ENCODE data around the gene GNB1L. TPM values are rescaled to one million over a fixed set of nuclear protein-coding genes. Genes with fewer than 3 reads are reported as not detected.

GNB1L gene
- total RNA-seq, 1 experiment from 2014 or later, result 10.3 TPM

DNA sequence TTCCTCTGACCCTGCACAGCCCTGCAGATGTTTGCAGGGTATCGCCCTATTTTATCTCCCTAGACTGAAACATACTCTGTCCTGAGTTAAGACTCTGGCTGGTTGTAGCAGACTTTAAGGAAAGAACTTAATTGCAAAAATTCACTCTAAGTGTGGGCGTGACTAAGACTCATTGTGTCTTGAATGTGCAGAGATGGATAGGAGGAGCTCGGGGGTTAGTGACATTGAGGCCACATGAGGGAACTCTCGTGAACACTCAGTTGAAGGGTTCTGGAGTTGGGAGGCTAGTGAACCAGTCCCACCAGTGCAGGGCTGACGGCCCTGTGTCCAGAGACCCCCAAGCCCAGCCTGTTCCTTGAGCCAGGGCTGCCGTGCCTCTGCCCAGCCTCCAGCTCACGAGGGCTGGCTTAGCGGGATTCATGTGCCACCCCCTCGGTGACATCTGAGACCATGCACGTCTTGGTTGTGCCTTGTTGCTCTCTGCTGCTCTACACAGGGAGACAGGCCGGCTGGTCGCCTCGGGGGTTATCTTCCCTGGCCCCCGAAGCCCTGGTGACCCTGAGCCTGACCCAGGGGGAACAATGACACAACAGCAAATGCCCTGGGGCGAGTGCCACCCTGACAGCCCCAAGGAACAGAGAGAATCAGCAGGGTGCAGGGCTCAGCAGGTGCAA is 105.5 kb downstream of the GNB1L start:
- ChIA-PET POLR2A (ENCODE audit: unreplicated experiment) (no interaction called here), CTCF (no interaction called here)
- TF ChIP-seq EZH2 (IDR thresholded peaks at IDR 0.05; ENCODE audit: low read depth), result no peak
- TF ChIP-seq, protein P1, sequence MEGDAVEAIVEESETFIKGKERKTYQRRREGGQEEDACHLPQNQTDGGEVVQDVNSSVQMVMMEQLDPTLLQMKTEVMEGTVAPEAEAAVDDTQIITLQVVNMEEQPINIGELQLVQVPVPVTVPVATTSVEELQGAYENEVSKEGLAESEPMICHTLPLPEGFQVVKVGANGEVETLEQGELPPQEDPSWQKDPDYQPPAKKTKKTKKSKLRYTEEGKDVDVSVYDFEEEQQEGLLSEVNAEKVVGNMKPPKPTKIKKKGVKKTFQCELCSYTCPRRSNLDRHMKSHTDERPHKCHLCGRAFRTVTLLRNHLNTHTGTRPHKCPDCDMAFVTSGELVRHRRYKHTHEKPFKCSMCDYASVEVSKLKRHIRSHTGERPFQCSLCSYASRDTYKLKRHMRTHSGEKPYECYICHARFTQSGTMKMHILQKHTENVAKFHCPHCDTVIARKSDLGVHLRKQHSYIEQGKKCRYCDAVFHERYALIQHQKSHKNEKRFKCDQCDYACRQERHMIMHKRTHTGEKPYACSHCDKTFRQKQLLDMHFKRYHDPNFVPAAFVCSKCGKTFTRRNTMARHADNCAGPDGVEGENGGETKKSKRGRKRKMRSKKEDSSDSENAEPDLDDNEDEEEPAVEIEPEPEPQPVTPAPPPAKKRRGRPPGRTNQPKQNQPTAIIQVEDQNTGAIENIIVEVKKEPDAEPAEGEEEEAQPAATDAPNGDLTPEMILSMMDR (conservative IDR thresholded peaks at IDR 0.05), result no peak
- H3K4me2 ChIP-seq, result no peak overlapping the region
- H3K4me3 ChIP-seq, result no peak overlapping the region
- H3K9me2 ChIP-seq (ENCODE audit: insufficient read depth), result no peaks in the 10 kb centered on the region
- no peaks in the 10 kb centered on the region; the same call in 1 of the 2 replicates for H3F3A ChIP-seq (ENCODE audit: insufficient read depth, low read depth)
- H2AFZ ChIP-seq, result no peak overlapping the region
- intact Hi-C loops (cut with micrococcal nuclease; ENCODE audit: unreplicated experiment), result no loop called here
- H3K9me3 ChIP-seq (ENCODE audit: insufficient read depth, low read depth), result no peaks in the 10 kb centered on the region
- no TSS peak for BruUV-seq (replicated peaks)
- DNase-seq, result no peak
- no peaks in the 10 kb centered on the region for H3K27me3 ChIP-seq (ENCODE audit: insufficient read depth, low read depth)
- no peaks in the 10 kb centered on the region for H3K36me3 ChIP-seq (ENCODE audit: low read depth)
- H4K20me1 ChIP-seq (ENCODE audit: insufficient read depth), result no peaks in the 10 kb centered on the region
- peaks cover 10% of the 10 kb centered on the region for H3K4me1 ChIP-seq (replicated peaks; ENCODE audit: insufficient read depth)
- H3K79me2 ChIP-seq (ENCODE audit: low read depth), result no peaks in the 10 kb centered on the region
- H3K27ac ChIP-seq, result no peak overlapping the region

DNA sequence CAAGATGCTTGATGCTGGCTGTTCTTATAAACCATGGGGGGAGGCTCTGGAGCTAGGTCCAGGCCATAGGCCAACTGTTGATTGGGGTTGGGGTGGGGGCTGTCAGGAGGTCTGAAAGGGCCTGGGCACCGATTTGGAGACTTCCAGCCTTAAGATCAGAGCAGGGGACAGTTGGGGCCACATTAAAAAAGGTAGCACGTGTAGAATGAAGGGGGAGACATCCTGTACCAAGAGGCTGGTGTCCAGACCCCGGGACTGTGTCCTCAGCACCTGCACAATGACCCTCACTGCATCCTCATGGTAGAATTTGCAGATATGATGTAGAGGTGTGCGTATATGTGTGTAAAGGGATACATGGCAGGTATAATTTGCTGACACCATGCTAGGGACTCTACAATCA is 106.5 kb downstream of the GNB1L start:
- ChIA-PET CTCF (no interaction called here), POLR2A (ENCODE audit: unreplicated experiment) (no interaction called here)
- no peak overlapping the region for H3K4me3 ChIP-seq
- H3K79me2 ChIP-seq (ENCODE audit: low read depth), result no peaks in the 10 kb centered on the region
- TF ChIP-seq, protein P1 (conservative IDR thresholded peaks at IDR 0.05), result no peak
- TF ChIP-seq EZH2 (IDR thresholded peaks at IDR 0.05; ENCODE audit: low read depth), result no peak
- no peak for DNase-seq
- no peaks in the 10 kb centered on the region for H3K9me2 ChIP-seq (ENCODE audit: insufficient read depth)
- H3F3A ChIP-seq (ENCODE audit: insufficient read depth, low read depth), result no peaks in the 10 kb centered on the region; the same call in 1 of the 2 replicates
- BruUV-seq (replicated peaks), result no TSS peak
- H3K4me2 ChIP-seq, result no peak overlapping the region
- H3K4me1 ChIP-seq (replicated peaks; ENCODE audit: insufficient read depth), result peaks cover 10% of the 10 kb centered on the region
- H3K27ac ChIP-seq, result no peak overlapping the region
- H3K36me3 ChIP-seq (ENCODE audit: low read depth), result no peaks in the 10 kb centered on the region
- H3K9me3 ChIP-seq (ENCODE audit: insufficient read depth, low read depth), result no peaks in the 10 kb centered on the region
- intact Hi-C loops (cut with micrococcal nuclease; ENCODE audit: unreplicated experiment), result no loop called here
- no peaks in the 10 kb centered on the region for H3K27me3 ChIP-seq (ENCODE audit: insufficient read depth, low read depth)
- H4K20me1 ChIP-seq (ENCODE audit: insufficient read depth), result no peaks in the 10 kb centered on the region
- H2AFZ ChIP-seq, result no peak overlapping the region

DNA sequence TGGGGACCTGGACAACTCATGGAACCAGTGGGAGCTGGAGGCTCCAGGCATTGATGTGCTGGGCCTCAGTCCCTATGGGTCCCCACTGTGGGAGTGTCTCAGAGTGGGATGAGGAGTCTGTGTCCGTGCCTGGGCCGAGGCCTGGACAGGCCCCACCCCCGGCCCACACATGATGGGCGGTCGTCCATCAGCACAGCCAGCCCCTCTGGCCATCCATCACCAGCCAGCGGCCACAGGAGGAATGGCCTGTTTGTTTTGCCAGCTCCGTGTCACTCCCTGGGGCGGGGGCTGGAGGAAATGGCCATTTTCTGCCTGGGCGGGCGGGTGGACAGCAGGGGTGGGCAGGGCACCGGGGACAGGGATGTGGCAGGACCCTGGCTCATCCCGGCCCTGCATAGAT is 107.1 kb downstream of the GNB1L start:
- Histone ChIP-seq H3K4me1 (replicated peaks; ENCODE audit: insufficient read depth) (peaks cover 10% of the 10 kb centered on the region), H3K27me3 (ENCODE audit: insufficient read depth, low read depth) (no peaks in the 10 kb centered on the region), H2AFZ (no peak overlapping the region), H3K4me2 (no peak overlapping the region), H3F3A (ENCODE audit: insufficient read depth, low read depth) (no peaks in the 10 kb centered on the region; the same call in 1 of the 2 replicates), H4K20me1 (ENCODE audit: insufficient read depth) (no peaks in the 10 kb centered on the region), H3K36me3 (ENCODE audit: low read depth) (no peaks in the 10 kb centered on the region), H3K4me3 (no peak overlapping the region), H3K9me3 (ENCODE audit: insufficient read depth, low read depth) (no peaks in the 10 kb centered on the region), H3K79me2 (ENCODE audit: low read depth) (no peaks in the 10 kb centered on the region), H3K9me2 (ENCODE audit: insufficient read depth) (no peaks in the 10 kb centered on the region), H3K27ac (no peak overlapping the region)
- no peak for TF ChIP-seq EZH2 (IDR thresholded peaks at IDR 0.05; ENCODE audit: low read depth)
- TF ChIP-seq, protein P1 (conservative IDR thresholded peaks at IDR 0.05), result no peak
- ChIA-PET POLR2A (ENCODE audit: unreplicated experiment) (no interaction called here), CTCF (no interaction called here)
- DNase-seq, result no peak
- BruUV-seq (replicated peaks), result no TSS peak
- intact Hi-C loops (cut with micrococcal nuclease; ENCODE audit: unreplicated experiment), result no loop called here
